ENCODE measurements around the gene TENT5C. TPM values are rescaled to one million over a fixed set of nuclear protein-coding genes. Genes with fewer than 3 reads are reported as not detected.

Gene TENT5C
- total RNA-seq, 4 donors from 2014 or later: 2.3 to 22.1 (median 5.1) TPM

- H3K36me3 ChIP-seq: no peaks in the 10 kb centered on the region
- no peaks in the 10 kb centered on the region for H3K4me1 ChIP-seq
- no peak overlapping the region for H3K4me3 ChIP-seq
- H3K9me3 ChIP-seq: no peaks in the 10 kb centered on the region
- H3K27me3 ChIP-seq: no peaks in the 10 kb centered on the region
- H3K27ac ChIP-seq: no peak overlapping the region
- TF ChIP-seq POLR2A (IDR thresholded peaks at IDR 0.05) (no peak), CTCF (IDR thresholded peaks at IDR 0.05) (no peak)
- DNase-seq: no peak
- intact Hi-C loops (cut with DNase I; ENCODE audit: low total_unique reads): no loop called here
These were observed 45.9 kb upstream of the TENT5C start for GRCh38 chr1:117559985-117560384.

- H3K4me3 ChIP-seq: no peak overlapping the region
- TF ChIP-seq CTCF (IDR thresholded peaks at IDR 0.05): no peak
- no peak for TF ChIP-seq POLR2A (IDR thresholded peaks at IDR 0.05)
- intact Hi-C loops (cut with DNase I; ENCODE audit: low total_unique reads): no loop called here
- DNase-seq: no peak
- no peaks in the 10 kb centered on the region for H3K9me3 ChIP-seq
- no peaks in the 10 kb centered on the region for H3K27me3 ChIP-seq
- no peaks in the 10 kb centered on the region for H3K4me1 ChIP-seq
- no peaks in the 10 kb centered on the region for H3K36me3 ChIP-seq
- no peak overlapping the region for H3K27ac ChIP-seq
These were observed 44.8 kb upstream of the TENT5C start for GRCh38 chr1:117561071-117561470.

- H3K4me3 ChIP-seq: no peak overlapping the region
- H3K9me3 ChIP-seq: no peaks in the 10 kb centered on the region
- H3K4me1 ChIP-seq: no peaks in the 10 kb centered on the region
- TF ChIP-seq CTCF (IDR thresholded peaks at IDR 0.05): no peak
- no peak for TF ChIP-seq POLR2A (IDR thresholded peaks at IDR 0.05)
- DNase-seq: no peak
- H3K36me3 ChIP-seq: no peaks in the 10 kb centered on the region
- intact Hi-C loops (cut with DNase I; ENCODE audit: low total_unique reads): no loop called here
- no peaks in the 10 kb centered on the region for H3K27me3 ChIP-seq
- no peak overlapping the region for H3K27ac ChIP-seq
These were observed 44.3 kb upstream of the TENT5C start for GRCh38 chr1:117561551-117561950.

- no peak for TF ChIP-seq CTCF (IDR thresholded peaks at IDR 0.05)
- no peak for TF ChIP-seq POLR2A (IDR thresholded peaks at IDR 0.05)
- no peaks in the 10 kb centered on the region for H3K36me3 ChIP-seq
- H3K9me3 ChIP-seq: no peaks in the 10 kb centered on the region
- no peak overlapping the region for H3K4me3 ChIP-seq
- no peak for DNase-seq
- no peaks in the 10 kb centered on the region for H3K4me1 ChIP-seq
- intact Hi-C loops (cut with DNase I; ENCODE audit: low total_unique reads): no loop called here
- no peak overlapping the region for H3K27ac ChIP-seq
- H3K27me3 ChIP-seq: no peaks in the 10 kb centered on the region
These were observed 43.0 kb upstream of the TENT5C start for GRCh38 chr1:117562581-117563491.

GRCh38 chr1:117563492-117563875 lies 42.4 kb upstream of the TENT5C start:
- TF ChIP-seq CTCF (IDR thresholded peaks at IDR 0.05) (no peak), POLR2A (IDR thresholded peaks at IDR 0.05) (no peak)
- intact Hi-C loops (cut with DNase I; ENCODE audit: low total_unique reads): no loop called here
- no peak overlapping the region for H3K4me3 ChIP-seq
- H3K36me3 ChIP-seq: no peaks in the 10 kb centered on the region
- no peaks in the 10 kb centered on the region for H3K9me3 ChIP-seq
- H3K27ac ChIP-seq: no peak overlapping the region
- H3K27me3 ChIP-seq: no peaks in the 10 kb centered on the region
- no peaks in the 10 kb centered on the region for H3K4me1 ChIP-seq
- no peak for DNase-seq
